H1 (cell line): ENCODE data around the gene SETX. TPM values are rescaled to one million over a fixed set of nuclear protein-coding genes. Genes with fewer than 3 reads are reported as not detected.

ENCODE experiments used
- BRCA1 ChIP-seq: IDR thresholded peaks from 2 replicates; pipeline ENCODE4 v1.6.1; 2012; ENCODE audit warnings: low read depth, low read length, improper control_type of control experiment
- CBX5 ChIP-seq: fragments of 300-800, 300-1000 bp; sonication (generic); IDR thresholded peaks from 2 replicates; pipeline ENCODE4 v1.7.1; 2016; ENCODE audit warnings: antibody characterized with exemption, low read length, low read depth
- EP300 ChIP-seq, 2 experiments: IDR thresholded peaks; 1 replicate in 1 of 2; 2 replicates in 1 of 2; pipeline ENCODE4 v1.6.1; 2011 to 2012; ENCODE audit warnings: low read depth in 2 of 2, low read length in 2 of 2, mild to moderate bottlenecking in 2 of 2, borderline replicate concordance in 1 of 2, inconsistent platforms in 1 of 2, moderate library complexity in 1 of 2
- EZH2 ChIP-seq: fragments of 200-600 bp; sonication (generic); IDR thresholded peaks from 2 replicates; pipeline ENCODE4 v1.7.1; 2012; ENCODE audit warnings: low read depth, mild to moderate bottlenecking, moderate library complexity, low read length, inconsistent platforms; ENCODE audit not compliant: severe bottlenecking
- polyA plus RNA-seq, 7 experiments: library from polyadenylated mRNA; depleted of rRNA in 3 of 7; stranded (reverse) in 5 of 7; unstranded in 2 of 7; fragments of >200 nt in 5 of 7; fragments of 200-250 nt in 2 of 7; gene quantifications; 1 replicate in 5 of 7; 2 replicates in 1 of 7; 4 replicates in 1 of 7; pipeline versions ENCODE4 v1.2.1 to v1.2.3, GENCODE V29; 2011 to 2013; ENCODE audit warnings: missing spikeins in 2 of 7, mixed read lengths in 2 of 7
- total RNA-seq: library from RNA; stranded (reverse); fragmentation: NEBNext Ultra II Directional; extraction: Animal tissue kit (Norgen Biotek cat#: 25700); gene quantifications from 2 replicates; pipeline ENCODE4 v1.2.1, GENCODE V29; 2021
- TF ChIP-seq, protein P1 (sequence below): IDR thresholded peaks from 2 replicates; pipeline ENCODE4 v1.6.1; 2012; ENCODE audit warnings: inconsistent platforms

Gene SETX
- total and polyA plus RNA-seq, 2 of the 8 experiments (the other 6 are each of a cell fraction or from before 2014, with no cell fraction given) = 15.1 to 37.9 TPM

DNA sequence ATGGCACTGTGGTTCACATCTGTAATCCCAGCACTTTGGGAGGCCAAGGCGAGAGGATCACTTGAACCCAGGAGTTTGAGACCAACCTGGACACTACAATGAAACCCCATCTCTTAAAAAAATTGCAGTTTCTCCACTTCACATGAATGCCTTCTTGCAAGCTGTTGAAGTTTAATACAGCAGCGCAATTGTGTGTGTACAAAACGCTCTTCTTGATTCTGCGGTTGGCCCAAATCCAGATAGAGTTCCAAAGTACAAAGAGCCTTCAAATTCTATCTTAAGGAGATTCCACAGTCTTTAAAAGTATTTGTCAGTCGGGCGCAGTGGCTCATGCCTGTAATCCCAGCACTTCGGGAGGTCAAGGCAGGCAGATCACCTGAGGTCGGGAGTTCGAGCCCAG is 9.3 kb upstream of the SETX start (continued):
- no peak for TF ChIP-seq EP300 (IDR thresholded peaks at IDR 0.05; ENCODE audit: borderline replicate concordance in 1 of 2, low read depth in 2 of 2, low read length in 2 of 2)
- TF ChIP-seq BRCA1 = no peak
- TF ChIP-seq CBX5 = no peak
- no peak for TF ChIP-seq EZH2
- TF ChIP-seq, protein P1, sequence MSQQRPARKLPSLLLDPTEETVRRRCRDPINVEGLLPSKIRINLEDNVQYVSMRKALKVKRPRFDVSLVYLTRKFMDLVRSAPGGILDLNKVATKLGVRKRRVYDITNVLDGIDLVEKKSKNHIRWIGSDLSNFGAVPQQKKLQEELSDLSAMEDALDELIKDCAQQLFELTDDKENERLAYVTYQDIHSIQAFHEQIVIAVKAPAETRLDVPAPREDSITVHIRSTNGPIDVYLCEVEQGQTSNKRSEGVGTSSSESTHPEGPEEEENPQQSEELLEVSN = no peak
- TF ChIP-seq, all 59 proteins: peak for 0
